Kidney (tissue), 14 donors: ENCODE data around the gene VSX1. TPM values are rescaled to one million over a fixed set of nuclear protein-coding genes. Genes with fewer than 3 reads are reported as not detected.

Experiments used
- DNase-seq, 5 donors: peaks; one replicate each; pipeline ENCODE4 v3.0.0-alpha.2; 2013 to 2020
- FAIRE-seq: peaks from 2 replicates; lab custom pipeline; 2012; peaks lifted over from hg19 to GRCh38; lab: Jason Lieb, UNC
- H3K27ac ChIP-seq, 2 donors: one replicate each; pipeline ENCODE4 v1.7.0; 2013; ENCODE audit warnings: low read depth in 2 of 2, low read length in 2 of 2, inconsistent platforms in 1 of 2
- H3K27me3 ChIP-seq: one replicate; pipeline ENCODE4 v1.7.1; 2013; ENCODE audit warnings: low read length, inconsistent platforms; ENCODE audit not compliant: control insufficient read depth, insufficient read depth
- H3K36me3 ChIP-seq, 3 donors: one replicate each; pipeline versions ENCODE4 v1.7.0 to v1.7.1; 2013; ENCODE audit warnings: low read length in 3 of 3, control low read depth in 1 of 3, inconsistent platforms in 1 of 3; ENCODE audit not compliant: insufficient read depth in 3 of 3, control insufficient read depth in 2 of 3
- H3K4me1 ChIP-seq, 3 donors: one replicate each; pipeline versions ENCODE4 v1.7.0 to v1.7.1; 2013; ENCODE audit warnings: low read length in 3 of 3, inconsistent platforms in 1 of 3, low read depth in 1 of 3; ENCODE audit not compliant: control insufficient read depth in 2 of 3, insufficient read depth in 2 of 3
- H3K4me3 ChIP-seq, 3 donors: one replicate each; pipeline versions ENCODE4 v1.7.0 to v1.8.1; 2013; ENCODE audit warnings: low read length in 3 of 3, control low read depth in 1 of 3, inconsistent platforms in 1 of 3
- H3K9ac ChIP-seq, 3 donors: one replicate each; pipeline versions ENCODE4 v1.7.0 to v1.7.1; 2013; ENCODE audit warnings: low read length in 3 of 3, control low read depth in 1 of 3, inconsistent platforms in 1 of 3
- H3K9me3 ChIP-seq, 3 donors: one replicate each; pipeline versions ENCODE4 v1.7.0 to v1.7.1; 2013; ENCODE audit warnings: low read length in 3 of 3, control low read depth in 1 of 3, inconsistent platforms in 1 of 3; ENCODE audit not compliant: control insufficient read depth in 2 of 3, insufficient read depth in 1 of 3
- intact Hi-C: fragments of 100-400 bp; cut with DNase I; formaldehyde crosslinking; loops from one replicate; pipeline ENCODE4 v1.11.1; 2022
- polyA plus RNA-seq: library from polyadenylated mRNA; stranded (reverse); fragments of 350-450 nt; fragmentation: Illumina TruSeq; extraction: RNeasy Lipid Tissue Mini Kit (QIAGEN cat#74804); gene quantifications from one replicate; pipeline ENCODE4 v1.2.3, GENCODE V29; 2014; ENCODE audit warnings: low read depth, low replicate concordance; ENCODE audit not compliant: insufficient read depth
- total RNA-seq: library from RNA; stranded (reverse); fragmentation: NEBNext Ultra II Directional; extraction: Animal tissue kit (Norgen Biotek cat#: 25700); gene quantifications from one replicate; pipeline ENCODE4 v1.2.1, GENCODE V29; 2021
- TF ChIP-seq, protein P1 (sequence below): IDR thresholded peaks from 3 replicates; pipeline ENCODE4 v1.5.1; 2012; ENCODE audit warnings: mild to moderate bottlenecking, moderate library complexity, borderline replicate concordance; ENCODE audit not compliant: insufficient read depth; ENCODE audit errors: extremely low read depth
- donor health status: control.
- donor health status: control.
- donor health status: control.
- donor health status: control.
- donor health status: control.
- donor health status: DM: yes; HTN: yes; CAD: no.
- donor health status: Normal renal cell carcinoma (clear cell type).

VSX1 gene
- total and polyA plus RNA-seq, 2 donors from 2014 or later = 0.41 TPM; not detected in 1

DNA sequence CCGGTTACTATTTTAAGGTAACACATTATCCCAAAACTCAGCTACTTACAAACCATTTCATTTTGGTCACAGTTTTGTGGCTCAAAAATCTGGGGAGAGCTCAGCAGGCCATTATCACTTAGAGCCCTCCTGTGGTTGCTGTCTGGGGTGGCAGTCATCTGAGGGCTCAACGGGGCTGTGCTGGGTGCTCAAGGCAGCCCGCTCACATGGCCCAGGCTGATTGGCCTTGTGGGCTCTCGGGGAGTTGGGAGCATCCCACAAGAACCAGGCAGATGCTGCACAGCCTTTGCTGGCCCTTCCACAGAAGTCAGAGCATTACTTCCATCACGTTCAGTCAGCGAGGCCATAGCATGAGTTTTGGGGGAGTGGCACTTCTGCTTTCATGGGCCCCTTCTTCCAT lies 6.3 kb upstream of the VSX1 start:
- H3K4me1 ChIP-seq = no peaks in the 10 kb centered on the region
- peaks cover 27% of the 10 kb centered on the region for H3K27me3 ChIP-seq
- no peaks in the 10 kb centered on the region for H3K9me3 ChIP-seq
- no peak for FAIRE-seq
- H3K4me3 ChIP-seq = no peak overlapping the region
- TF ChIP-seq, protein P1, sequence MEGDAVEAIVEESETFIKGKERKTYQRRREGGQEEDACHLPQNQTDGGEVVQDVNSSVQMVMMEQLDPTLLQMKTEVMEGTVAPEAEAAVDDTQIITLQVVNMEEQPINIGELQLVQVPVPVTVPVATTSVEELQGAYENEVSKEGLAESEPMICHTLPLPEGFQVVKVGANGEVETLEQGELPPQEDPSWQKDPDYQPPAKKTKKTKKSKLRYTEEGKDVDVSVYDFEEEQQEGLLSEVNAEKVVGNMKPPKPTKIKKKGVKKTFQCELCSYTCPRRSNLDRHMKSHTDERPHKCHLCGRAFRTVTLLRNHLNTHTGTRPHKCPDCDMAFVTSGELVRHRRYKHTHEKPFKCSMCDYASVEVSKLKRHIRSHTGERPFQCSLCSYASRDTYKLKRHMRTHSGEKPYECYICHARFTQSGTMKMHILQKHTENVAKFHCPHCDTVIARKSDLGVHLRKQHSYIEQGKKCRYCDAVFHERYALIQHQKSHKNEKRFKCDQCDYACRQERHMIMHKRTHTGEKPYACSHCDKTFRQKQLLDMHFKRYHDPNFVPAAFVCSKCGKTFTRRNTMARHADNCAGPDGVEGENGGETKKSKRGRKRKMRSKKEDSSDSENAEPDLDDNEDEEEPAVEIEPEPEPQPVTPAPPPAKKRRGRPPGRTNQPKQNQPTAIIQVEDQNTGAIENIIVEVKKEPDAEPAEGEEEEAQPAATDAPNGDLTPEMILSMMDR = no peak
- intact Hi-C loops = no loop called here
- H3K27ac ChIP-seq = no peak overlapping the region
- H3K9ac ChIP-seq = no peak overlapping the region
- DNase-seq = no peak
- H3K36me3 ChIP-seq = no peaks in the 10 kb centered on the region

DNA sequence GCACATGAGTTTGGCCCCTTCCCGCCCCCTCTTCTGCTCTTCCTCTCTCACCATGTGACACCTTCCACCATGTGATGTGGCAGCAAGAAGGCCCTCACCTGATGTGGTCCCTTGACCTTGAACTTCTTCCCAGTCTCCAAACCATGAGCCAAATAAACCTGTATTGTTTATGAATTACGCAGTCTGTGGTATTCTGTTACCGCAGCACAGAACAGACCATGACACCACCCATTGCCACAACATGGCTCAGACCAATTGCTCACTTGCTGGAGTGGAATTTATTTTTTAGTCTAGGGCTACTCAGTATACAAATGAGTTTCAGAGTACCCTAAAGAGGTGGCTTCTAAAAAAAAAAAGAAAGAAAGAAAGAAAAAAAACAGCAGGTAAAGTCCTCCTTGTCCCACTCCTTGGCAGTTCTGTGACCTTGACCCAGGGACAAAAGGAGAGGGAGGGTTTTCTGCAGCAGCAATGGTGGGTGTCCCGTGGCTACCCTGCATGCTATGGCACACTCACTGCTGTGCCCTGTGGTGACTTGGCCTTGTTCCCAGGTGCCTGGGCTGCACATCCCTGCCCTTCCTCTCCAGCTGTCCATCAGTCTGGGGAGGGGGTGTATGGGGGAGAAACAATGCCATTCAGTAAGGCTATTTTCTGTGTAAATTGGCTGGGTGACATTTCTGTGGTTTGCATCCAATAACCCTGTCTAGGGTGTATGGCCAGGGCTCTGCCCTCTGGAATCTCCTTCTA lies 5.4 kb upstream of the VSX1 start:
- peaks cover 35% of the 10 kb centered on the region for H3K27me3 ChIP-seq
- no peak overlapping the region for H3K9ac ChIP-seq
- no peaks in the 10 kb centered on the region for H3K9me3 ChIP-seq
- no peaks in the 10 kb centered on the region for H3K4me1 ChIP-seq
- DNase-seq (no peak), FAIRE-seq (no peak)
- no peaks in the 10 kb centered on the region for H3K36me3 ChIP-seq
- TF ChIP-seq, protein P1 = no peak
- intact Hi-C loops = no loop called here
- no peak overlapping the region for H3K4me3 ChIP-seq
- H3K27ac ChIP-seq = no peak overlapping the region

DNA sequence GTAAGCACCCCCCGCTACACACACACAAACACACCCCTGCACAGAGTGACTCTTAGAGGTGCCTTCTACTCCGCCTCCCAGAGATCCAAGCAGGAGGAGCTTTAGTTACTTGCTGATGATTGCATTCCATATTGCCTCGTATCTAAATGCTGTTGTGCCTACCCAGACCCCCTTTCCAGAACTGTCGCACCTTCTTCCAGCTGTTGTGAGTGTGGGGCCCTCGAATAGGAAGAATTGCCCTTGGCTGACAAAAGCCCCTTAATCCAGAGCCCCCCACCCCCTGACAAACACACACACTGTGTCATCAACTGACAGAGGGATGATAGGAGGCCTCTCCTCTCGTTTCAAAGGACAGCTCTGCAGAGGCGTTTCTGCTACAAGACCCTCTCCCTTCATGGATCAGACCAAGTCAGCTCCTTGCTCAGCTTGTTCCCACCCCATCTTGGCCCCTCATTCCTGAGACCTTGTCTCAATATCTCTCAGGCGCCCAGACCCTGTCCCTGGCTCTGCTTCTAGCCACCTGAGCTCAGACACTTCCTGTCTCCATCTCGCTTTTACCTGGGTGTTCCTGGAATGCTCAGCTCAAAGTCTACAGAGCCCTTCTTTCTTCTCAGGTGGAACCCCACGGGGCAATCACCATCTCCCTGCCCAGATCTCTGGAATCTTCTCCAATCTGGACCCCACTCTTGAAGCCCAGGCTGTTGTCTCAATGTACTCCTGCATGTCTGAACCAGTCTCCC lies 4.0 kb upstream of the VSX1 start:
- Histone ChIP-seq H3K9me3 (no peaks in the 10 kb centered on the region), H3K4me3 (no peak overlapping the region), H3K27ac (no peak overlapping the region), H3K27me3 (peaks cover 37% of the 10 kb centered on the region), H3K4me1 (no peaks in the 10 kb centered on the region), H3K9ac (no peak overlapping the region), H3K36me3 (no peaks in the 10 kb centered on the region)
- DNase-seq (no peak), FAIRE-seq (no peak)
- intact Hi-C loops = no loop called here
- TF ChIP-seq, protein P1 = no peak
